A673 (cell line): ENCODE data around the gene ARFGEF2. TPM values are rescaled to one million over a fixed set of nuclear protein-coding genes. Genes with fewer than 3 reads are reported as not detected.

Experiments used
- BruUV-seq: library from RNA; stranded (reverse); fragments of 400-500 nt; replicated peaks from 2 replicates; lab custom pipeline; 2021; lab: Mats Ljungman, UMichigan
- CTCF ChIA-PET: fragments of 300-600 bp; sonication (Branson Sonifier 250); formaldehyde crosslinking; loops from one replicate; lab custom pipeline; 2022; ENCODE audit warnings: antibody characterized with exemption; lab: Charles Lee
- POLR2A ChIA-PET: fragments of 300-600 bp; sonication (Branson Sonifier 250); formaldehyde crosslinking; loops from one replicate; lab custom pipeline; 2022; ENCODE audit warnings: antibody characterized with exemption; ENCODE audit not compliant: low non-redundant PET; lab: Charles Lee
- DNase-seq: peaks from one replicate; pipeline ENCODE4 v3.0.0-alpha.2; 2015; ENCODE audit warnings: low spot score
- H3K27ac ChIP-seq: fragments of 200-600 bp; sonication (generic); 2 replicates; pipeline ENCODE4 v1.5.1; 2016; ENCODE audit warnings: mixed run types, low read depth, mild to moderate bottlenecking, mixed read lengths, antibody characterized with exemption, low read length; ENCODE audit not compliant: poor library complexity, severe bottlenecking
- H3K27me3 ChIP-seq: fragments of 200-600 bp; sonication (generic); replicated peaks from 2 replicates; pipeline ENCODE4 v1.6.1; 2017; ENCODE audit warnings: mixed run types, low read depth, mild to moderate bottlenecking, mixed read lengths, antibody characterized with exemption, low read length; ENCODE audit not compliant: insufficient read depth, poor library complexity
- H3K36me3 ChIP-seq: fragments of 200-600 bp; sonication (generic); 2 replicates; pipeline ENCODE4 v1.6.1; 2016; ENCODE audit warnings: mixed run types, mild to moderate bottlenecking, mixed read lengths, antibody characterized with exemption, low read length; ENCODE audit not compliant: insufficient read depth, poor library complexity, severe bottlenecking
- H3K4me1 ChIP-seq: fragments of 200-600 bp; sonication (generic); 2 replicates; pipeline ENCODE4 v1.6.1; 2017; ENCODE audit warnings: mixed run types, mild to moderate bottlenecking, mixed read lengths, antibody characterized with exemption, low read length; ENCODE audit not compliant: insufficient read depth, poor library complexity, severe bottlenecking
- H3K4me3 ChIP-seq: fragments of 200-600 bp; sonication (generic); 2 replicates; pipeline ENCODE4 v1.5.1; 2016; ENCODE audit warnings: low read depth, mixed run types, mild to moderate bottlenecking, mixed read lengths, low read length; ENCODE audit not compliant: poor library complexity, severe bottlenecking
- H3K9me3 ChIP-seq: fragments of 200-600 bp; sonication (generic); 2 replicates; pipeline ENCODE4 v1.6.1; 2016; ENCODE audit warnings: mixed run types, low read depth, mild to moderate bottlenecking, mixed read lengths, antibody characterized with exemption, low read length; ENCODE audit not compliant: poor library complexity, severe bottlenecking
- CTCF ChIP-seq: fragments of 300-800, 200-600 bp; sonication (generic); conservative IDR thresholded peaks from 2 replicates; pipeline ENCODE4 v1.5.1; 2017; ENCODE audit warnings: low read depth, mild to moderate bottlenecking, antibody characterized with exemption, low read length, moderate library complexity, mixed read lengths
- EZH2 ChIP-seq: fragments of 200-600 bp; sonication (generic); IDR thresholded peaks from 2 replicates; pipeline ENCODE4 v1.6.1; 2017; ENCODE audit warnings: borderline replicate concordance, low read depth, mild to moderate bottlenecking, mixed read lengths, antibody characterized with exemption, low read length; ENCODE audit not compliant: poor library complexity, severe bottlenecking
- intact Hi-C: fragments of 100-400 bp; cut with micrococcal nuclease; formaldehyde crosslinking; loops from one replicate; pipeline ENCODE4 v1.10.0; 2022; ENCODE audit not compliant: unreplicated experiment
- total RNA-seq: library from RNA; stranded (reverse); gene quantifications from 2 replicates; pipeline ENCODE4 v1.2.3, GENCODE V29; 2021

Gene ARFGEF2
- total RNA-seq, 1 experiment from 2014 or later = 26.1 TPM

GRCh38 chr20:49046087-49046900 lies 124.8 kb downstream of the ARFGEF2 start, which contains the start of gene CSE1L:
Gene CSE1L, plus strand, starts transcription at chr20:49046312. Its CDS starts 12,152 bp downstream, at chr20:49058464.
- intact Hi-C loops = no loop called here
- ChIA-PET CTCF (no interaction called here), POLR2A (interaction anchor here (0.9 kb wide), 1 partner anchor 58 kb away, joined by 3 read pairs; no protein-coding TSS in a partner anchor)
- H3K4me3 ChIP-seq = peak within 1 kb of the TSS; percentile 77
- no peak for TF ChIP-seq EZH2
- no peak for TF ChIP-seq CTCF
- no TSS peak for BruUV-seq
- H3K9me3 ChIP-seq = no peaks in the 10 kb centered on the region
- peaks cover 17% of the 10 kb centered on the region for H3K4me1 ChIP-seq
- peaks cover 29% of the 10 kb centered on the region for H3K36me3 ChIP-seq
- DNase-seq = peak; percentile 98
- H3K27ac ChIP-seq = peak within 1 kb of the TSS; percentile 94
- no peaks in the 10 kb centered on the region for H3K27me3 ChIP-seq

GRCh38 chr20:49052334-49052733 lies 130.8 kb downstream of the ARFGEF2 start:
- H3K4me3 ChIP-seq = no peak overlapping the region
- CTCF ChIA-PET = no interaction called here
- POLR2A ChIA-PET = interaction anchor here (0.6 kb wide), 1 partner anchor 381 kb away, joined by 5 read pairs; no protein-coding TSS in a partner anchor
- no peaks in the 10 kb centered on the region for H3K27me3 ChIP-seq
- H3K27ac ChIP-seq = no peak overlapping the region
- intact Hi-C loops = no loop called here
- TF ChIP-seq EZH2 = no peak
- TF ChIP-seq CTCF = no peak
- DNase-seq = no peak
- H3K4me1 ChIP-seq = peaks cover 8% of the 10 kb centered on the region
- no TSS peak for BruUV-seq
- peaks cover 33% of the 10 kb centered on the region for H3K36me3 ChIP-seq
- no peaks in the 10 kb centered on the region for H3K9me3 ChIP-seq

- no TSS peak for BruUV-seq
- Histone ChIP-seq H3K9me3 (no peaks in the 10 kb centered on the region), H3K27me3 (no peaks in the 10 kb centered on the region), H3K36me3 (peaks cover 36% of the 10 kb centered on the region), H3K27ac (no peak overlapping the region), H3K4me1 (no peaks in the 10 kb centered on the region), H3K4me3 (no peak overlapping the region)
- POLR2A ChIA-PET = interaction anchor here (0.6 kb wide), 1 partner anchor 561 kb away, joined by 3 read pairs; no protein-coding TSS in a partner anchor
- CTCF ChIA-PET = no interaction called here
- intact Hi-C loops = no loop called here
- DNase-seq = no peak
- no peak for TF ChIP-seq CTCF
- TF ChIP-seq EZH2 = no peak
Observed at GRCh38 chr20:49054056-49054643, 132.6 kb downstream of the ARFGEF2 start.
